A549 treated with GW870086 at 1 μM for 4 hours (cell line): ENCODE measurements around the gene FUZ. TPM values are rescaled to one million over a fixed set of nuclear protein-coding genes. Genes with fewer than 3 reads are reported as not detected.

Source experiments
- total RNA-seq: library from RNA; stranded (reverse); fragments of 200-300 nt; extraction: Qiagen RNA extraction; gene quantifications from 5 replicates; pipeline ENCODE4 v1.2.3, GENCODE V29; 2022; ENCODE audit warnings: low read depth

FUZ gene
- total RNA-seq: 11.6 to 16.0 TPM (median 15.7 TPM) in 5 replicates

GRCh38 chr19:49812997-49813861, at the start of gene FUZ:
Gene FUZ (minus strand): TSS chr19:49813292. CDS start chr19:49813106, 186 bp downstream.

GRCh38 chr19:49850487-49851342, 37.6 kb upstream of the FUZ start, which contains the start of gene PTOV1:
Gene PTOV1 (plus strand): TSS chr19:49851159.

GRCh38 chr19:49817964-49818648, 5.0 kb upstream of the FUZ start, which contains the start of gene MED25:
Gene MED25 (plus strand): TSS chr19:49818289. CDS start chr19:49818342, 53 bp downstream.

GRCh38 chr19:49766930-49767299, 46.2 kb downstream of the FUZ start, which contains the start of gene AP2A1:
Gene AP2A1 (plus strand): TSS chr19:49767001. CDS start chr19:49767134, 133 bp downstream.

GRCh38 chr19:49763230-49763629, 49.9 kb downstream of the FUZ start, which contains the start of gene TSKS:
Gene TSKS (minus strand): TSS chr19:49763306. CDS start chr19:49763247, 59 bp downstream.

Other genes starting within 250 kb of the FUZ start
- gene NOSIP, start 232.7 kb downstream of the FUZ start, total RNA-seq: 91.1 to 111 TPM (median 104 TPM) in 5 replicates
- 0.45 to 0.95 TPM (median 0.87 TPM) in 5 replicates for gene PRRG2, start 232.0 kb downstream of the FUZ start, total RNA-seq
- 28.9 to 36.4 TPM (median 34.4 TPM) in 5 replicates for gene PRR12, start 222.1 kb downstream of the FUZ start, total RNA-seq
- gene RRAS, start 173.1 kb downstream of the FUZ start, total RNA-seq: 112 to 160 TPM (median 157 TPM) in 5 replicates
- 47.8 to 68.4 TPM (median 63.0 TPM) in 5 replicates for gene SCAF1, start 171.1 kb downstream of the FUZ start, total RNA-seq
- gene IRF3, start 147.4 kb downstream of the FUZ start, total RNA-seq: 85.2 to 107 TPM (median 102 TPM) in 5 replicates
- gene BCL2L12, start 147.4 kb downstream of the FUZ start, total RNA-seq: 55.5 to 73.8 TPM (median 71.1 TPM) in 5 replicates
- 397 to 431 TPM (median 408 TPM) in 5 replicates for gene PRMT1, start 136.0 kb downstream of the FUZ start, total RNA-seq
- 3.7 to 6.1 TPM (median 5.6 TPM) in 5 replicates for gene ADM5, start 123.7 kb downstream of the FUZ start, total RNA-seq
- gene CPT1C, start 122.2 kb downstream of the FUZ start, total RNA-seq: 10.9 to 14.2 TPM (median 13.2 TPM) in 5 replicates
- not detected in 5 replicates for gene TSKS, start 50.0 kb downstream of the FUZ start, total RNA-seq
- gene AP2A1, start 46.3 kb downstream of the FUZ start, total RNA-seq: 43.4 to 57.5 TPM (median 54.4 TPM) in 5 replicates
- gene MED25, start 5.0 kb upstream of the FUZ start, total RNA-seq: 47.0 to 71.0 TPM (median 64.1 TPM) in 5 replicates
- 116 to 154 TPM (median 143 TPM) in 5 replicates for gene PTOV1, start 37.9 kb upstream of the FUZ start, total RNA-seq
- 42.7 to 54.0 TPM (median 49.8 TPM) in 5 replicates for gene PNKP, start 54.3 kb upstream of the FUZ start, total RNA-seq
- gene AKT1S1, start 64.1 kb upstream of the FUZ start, total RNA-seq: 69.2 to 117 TPM (median 106 TPM) in 5 replicates
- gene TBC1D17, start 64.4 kb upstream of the FUZ start, total RNA-seq: 18.5 to 21.8 TPM (median 20.4 TPM) in 5 replicates
- gene IL4I1, start 83.6 kb upstream of the FUZ start, total RNA-seq: 0.51 to 1.4 TPM (median 0.71 TPM) in 5 replicates
- gene ATF5, start 115.9 kb upstream of the FUZ start, total RNA-seq: 46.1 to 54.7 TPM (median 49.5 TPM) in 5 replicates
- gene NUP62, start 116.2 kb upstream of the FUZ start, total RNA-seq: 68.6 to 89.8 TPM (median 87.0 TPM) in 5 replicates
- gene SIGLEC11, start 147.9 kb upstream of the FUZ start, total RNA-seq: 0.07 to 0.10 TPM in 2 of 5 replicates, not detected in the others
- 37.5 to 39.6 TPM (median 38.8 TPM) in 5 replicates for gene VRK3, start 212.1 kb upstream of the FUZ start, total RNA-seq
- gene ZNF473, start 212.7 kb upstream of the FUZ start, total RNA-seq: 7.0 to 10.1 TPM (median 9.7 TPM) in 5 replicates